Esophagus squamous epithelium (tissue), 5 donors: ENCODE measurements around the gene GNG13. TPM values are rescaled to one million over a fixed set of nuclear protein-coding genes. Genes with fewer than 3 reads are reported as not detected.

Source experiments
- DNase-seq: peaks from one replicate; lab custom pipeline; 2025; lab: John Stamatoyannopoulos, UW
- H3K27ac ChIP-seq, 4 donors: fragments of 200-600 bp; sonication (generic); one replicate each; pipeline ENCODE4 v1.5.1; 2016 to 2019; ENCODE audit warnings: mild to moderate bottlenecking in 1 of 4
- H3K27me3 ChIP-seq, 4 donors: fragments of 200-600 bp; sonication (generic); 1 replicate in 3 of 4; 2 replicates in 1 of 4; pipeline versions ENCODE4 v1.5.1 to v1.6.0; 2017 to 2021; ENCODE audit warnings: antibody characterized with exemption in 1 of 4
- H3K36me3 ChIP-seq, 3 donors: fragments of 200-600 bp; sonication (generic); one replicate each; pipeline ENCODE4 v1.5.1; 2016 to 2019
- H3K4me1 ChIP-seq, 3 donors: fragments of 200-600 bp; sonication (generic); one replicate each; pipeline ENCODE4 v1.5.1; 2017 to 2019
- H3K4me3 ChIP-seq, 4 donors: fragments of 200-600 bp; sonication (generic); 1 replicate in 3 of 4; 2 replicates in 1 of 4; pipeline ENCODE4 v1.5.1; 2016 to 2019; ENCODE audit warnings: mild to moderate bottlenecking in 2 of 4, moderate library complexity in 1 of 4
- H3K9me3 ChIP-seq, 3 donors: fragments of 200-600 bp; sonication (generic); one replicate each; pipeline ENCODE4 v1.5.1; 2016 to 2019
- CTCF ChIP-seq, 6 experiments: fragments of 450-650 bp in 4 of 6; fragments of 200-600 bp in 2 of 6; sonication (generic) in 2 of 6; IDR thresholded peaks; one replicate each; pipeline ENCODE4 v1.5.1; 2016 to 2019; ENCODE audit warnings: antibody characterized with exemption in 6 of 6, mild to moderate bottlenecking in 4 of 6, moderate library complexity in 4 of 6
- POLR2A ChIP-seq, 4 donors: fragments of 450-650 bp; IDR thresholded peaks; one replicate each; pipeline ENCODE4 v1.6.1; 2017; ENCODE audit warnings: antibody characterized with exemption in 4 of 4, mild to moderate bottlenecking in 4 of 4, moderate library complexity in 3 of 4
- WGBS, 2 donors: methylation state at CpG; one replicate each; pipeline ENCODE4 v1.1.5; 2018; 5-methylcytosine and 5-hydroxymethylcytosine counted together
- intact Hi-C: fragments of 100-400 bp; cut with DNase I; formaldehyde crosslinking; loops from one replicate; pipeline ENCODE4 v1.15.0; 2022
- total RNA-seq, 4 donors: library from RNA; depleted of rRNA; stranded (reverse); fragments of >200 nt; gene quantifications; one replicate each; pipeline ENCODE4 v1.1.0, GENCODE V29; 2016
- donor health status: DM: yes; HTN: yes; CAD: no.

Gene GNG13
- total RNA-seq: not detected

- intact Hi-C loops: no loop called here
- WGBS, 2 donors: 2% methylated on average over 7 of the region's 57 CpGs; no CpG with 5 or more reads in 1 of the 2 donors
- TF ChIP-seq POLR2A (IDR thresholded peaks at IDR 0.05): no peak
- TF ChIP-seq CTCF (IDR thresholded peaks at IDR 0.05): no peak
- Histone ChIP-seq H3K9me3 (no peaks in the 10 kb centered on the region), H3K4me3 (no peak within 1 kb of the TSS), H3K27ac (no peak within 1 kb of the TSS), H3K4me1 (peaks cover 0 to 20% (median 0%) of the 10 kb centered on the region in 3 donors), H3K27me3 (peaks cover 10 to 90% (median 23%) of the 10 kb centered on the region in 4 donors), H3K36me3 (no peaks in the 10 kb centered on the region)
- no peak for DNase-seq
Observed at GRCh38 chr16:799948-800833, at the start of gene GNG13. Gene GNG13, minus strand, starts transcription at chr16:800734. Its CDS starts 1,657 bp downstream, at chr16:799077.

GRCh38 chr16:848510-849253, 48.1 kb upstream of the GNG13 start:
- Histone ChIP-seq H3K27ac (no peak overlapping the region), H3K4me1 (no peaks in the 10 kb centered on the region), H3K4me3 (no peak overlapping the region), H3K36me3 (no peaks in the 10 kb centered on the region), H3K9me3 (peaks cover 0 to 24% (median 5%) of the 10 kb centered on the region in 3 donors), H3K27me3 (no peaks in the 10 kb centered on the region)
- no peak for TF ChIP-seq POLR2A (IDR thresholded peaks at IDR 0.05)
- intact Hi-C loops: no loop called here
- WGBS, 2 donors: 88 to 96% methylated on average over 22 to 41 of the region's 44 CpGs
- DNase-seq: no peak

GRCh38 chr16:847681-848445, 47.3 kb upstream of the GNG13 start:
- no peak for TF ChIP-seq CTCF (IDR thresholded peaks at IDR 0.05)
- TF ChIP-seq POLR2A (IDR thresholded peaks at IDR 0.05): no peak
- intact Hi-C loops: no loop called here

GRCh38 chr16:847151-847550, 46.6 kb upstream of the GNG13 start:
- no peaks in the 10 kb centered on the region for H3K4me1 ChIP-seq
- peaks cover 0 to 8% (median 0%) of the 10 kb centered on the region in 4 donors for H3K27me3 ChIP-seq
- DNase-seq: no peak
- peaks cover 0 to 24% (median 5%) of the 10 kb centered on the region in 3 donors for H3K9me3 ChIP-seq
- no peak overlapping the region for H3K4me3 ChIP-seq
- TF ChIP-seq CTCF (IDR thresholded peaks at IDR 0.05) (no peak), POLR2A (IDR thresholded peaks at IDR 0.05) (no peak)
- WGBS, 2 donors: 88 to 92% methylated on average over 8 to 10 of the region's 10 CpGs
- intact Hi-C loops: no loop called here
- H3K36me3 ChIP-seq: no peaks in the 10 kb centered on the region
- no peak overlapping the region for H3K27ac ChIP-seq

More at GRCh38 chr16:847681-848445, 47.3 kb upstream of the GNG13 start:
- DNase-seq: no peak
- 92 to 95% methylated on average over 4 to 15 of the region's 33 CpGs for WGBS, 2 donors
- Histone ChIP-seq H3K4me1 (no peaks in the 10 kb centered on the region), H3K4me3 (no peak overlapping the region), H3K9me3 (peaks cover 0 to 24% (median 5%) of the 10 kb centered on the region in 3 donors), H3K27ac (no peak overlapping the region), H3K36me3 (no peaks in the 10 kb centered on the region), H3K27me3 (peaks cover 0 to under 1% (median 0%) of the 10 kb centered on the region in 4 donors)

- intact Hi-C loops: no loop called here
- peaks cover 0 to 26% (median 0%) of the 10 kb centered on the region in 4 donors for H3K27me3 ChIP-seq
- no peaks in the 10 kb centered on the region for H3K36me3 ChIP-seq
Observed at GRCh38 chr16:845351-845745, 44.8 kb upstream of the GNG13 start.

More at GRCh38 chr16:845351-845745, 44.8 kb upstream of the GNG13 start:
- peaks cover 0 to 19% (median 5%) of the 10 kb centered on the region in 3 donors for H3K9me3 ChIP-seq
- DNase-seq: no peak
- H3K27ac ChIP-seq: no peak overlapping the region
- no peak for TF ChIP-seq CTCF (IDR thresholded peaks at IDR 0.05)
- TF ChIP-seq POLR2A (IDR thresholded peaks at IDR 0.05): no peak
- no peak overlapping the region for H3K4me3 ChIP-seq
- no peaks in the 10 kb centered on the region for H3K4me1 ChIP-seq
- WGBS, 2 donors: 54 to 100% methylated on average over 1 to 13 of the region's 26 CpGs
